Neural cell (in vitro differentiated cells): ENCODE data around the gene NUP62. TPM values are rescaled to one million over a fixed set of nuclear protein-coding genes. Genes with fewer than 3 reads are reported as not detected.
"Not testable (repeated sequence)": the region's sequence is repeated elsewhere in the genome, so short reads cannot be mapped to it uniquely, and the experiment has no call there.

Experiments
- H2AFZ ChIP-seq: fragments of 200-600, 300-800 bp; sonication (generic), shearing (Covaris generic); 2 replicates; pipeline ENCODE4 v1.6.0; 2014; ENCODE audit warnings: low read depth, mild to moderate bottlenecking, antibody characterized with exemption, low read length, moderate library complexity
- H3F3A ChIP-seq: fragments of 200-600 bp; shearing (Covaris generic); 2 replicates; pipeline ENCODE4 v1.6.1; 2016; ENCODE audit warnings: mild to moderate bottlenecking, moderate library complexity, mixed read lengths, antibody characterized with exemption, low read length; ENCODE audit not compliant: insufficient read depth, poor library complexity, severe bottlenecking
- H3K27ac ChIP-seq: fragments of 200-600, 300-800 bp; sonication (generic), shearing (Covaris generic); 2 replicates; pipeline ENCODE4 v1.5.1; 2014; ENCODE audit warnings: mild to moderate bottlenecking, low read length, moderate library complexity
- H3K27me3 ChIP-seq: fragments of 300-800, 200-600 bp; sonication (generic), shearing (Covaris generic); 2 replicates; pipeline ENCODE4 v1.6.0; 2014; ENCODE audit warnings: mild to moderate bottlenecking, low read depth, low read length, moderate library complexity; ENCODE audit not compliant: insufficient read depth
- H3K36me3 ChIP-seq: fragments of 300-800, 200-600 bp; sonication (generic), shearing (Covaris generic); 2 replicates; pipeline ENCODE4 v1.5.1; 2014; ENCODE audit warnings: mild to moderate bottlenecking, antibody characterized with exemption, low read length, moderate library complexity; ENCODE audit not compliant: insufficient read depth
- H3K4me2 ChIP-seq: fragments of 300-800, 200-600 bp; sonication (generic), shearing (Covaris generic); 2 replicates; pipeline ENCODE4 v1.6.0; 2014; ENCODE audit warnings: mild to moderate bottlenecking, low read length
- H3K4me3 ChIP-seq: fragments of 300-800, 200-600 bp; sonication (generic), shearing (Covaris generic); 2 replicates; pipeline ENCODE4 v1.5.1; 2014; ENCODE audit warnings: mild to moderate bottlenecking, low read length, moderate library complexity
- H3K79me2 ChIP-seq: fragments of 200-600 bp; shearing (Covaris generic); replicated peaks from 2 replicates; pipeline ENCODE4 v1.6.0; 2014; ENCODE audit warnings: mild to moderate bottlenecking, low read length, moderate library complexity; ENCODE audit not compliant: insufficient read depth
- H3K9ac ChIP-seq: fragments of 300-800, 200-600 bp; sonication (generic), shearing (Covaris generic); 2 replicates; pipeline ENCODE4 v1.6.1; 2016; ENCODE audit warnings: mild to moderate bottlenecking, low read length, mixed read lengths
- H3K9me2 ChIP-seq: fragments of 200-600 bp; shearing (Covaris generic); 2 replicates; pipeline ENCODE4 v1.6.1; 2016; ENCODE audit warnings: mild to moderate bottlenecking, low read length, mixed read lengths; ENCODE audit not compliant: insufficient read depth
- H3K9me3 ChIP-seq: fragments of 200-600, 300-800 bp; sonication (generic), shearing (Covaris generic); 2 replicates; pipeline ENCODE4 v1.6.1; 2016; ENCODE audit warnings: mild to moderate bottlenecking, mixed run types, low read length, moderate library complexity, mixed read lengths
- H4K20me1 ChIP-seq: fragments of 200-600 bp; shearing (Covaris generic); 2 replicates; pipeline ENCODE4 v1.6.1; 2016; ENCODE audit warnings: mild to moderate bottlenecking, mixed run types; ENCODE audit not compliant: insufficient read depth
- CTCF ChIP-seq: fragments of 450-650 bp; IDR thresholded peaks from 2 replicates; pipeline ENCODE4 v1.5.1; 2014; ENCODE audit warnings: antibody characterized with exemption, mild to moderate bottlenecking, moderate library complexity; ENCODE audit not compliant: poor library complexity, severe bottlenecking
- EP300 ChIP-seq: fragments of 450-650 bp; conservative IDR thresholded peaks from 2 replicates; pipeline ENCODE4 v1.6.1; 2014; ENCODE audit warnings: antibody characterized with exemption, mild to moderate bottlenecking, moderate library complexity; ENCODE audit not compliant: poor library complexity, severe bottlenecking
- EZH2 ChIP-seq: fragments of 200-600, 300-800 bp; shearing (Covaris generic), sonication (generic); IDR thresholded peaks from 2 replicates; pipeline ENCODE4 v1.6.1; 2014; ENCODE audit warnings: antibody characterized with exemption, low read length, borderline replicate concordance, mild to moderate bottlenecking; ENCODE audit not compliant: insufficient read depth, poor library complexity, severe bottlenecking
- MXI1 ChIP-seq: fragments of 450-650 bp; conservative IDR thresholded peaks from 2 replicates; pipeline ENCODE4 v1.6.1; 2014; ENCODE audit warnings: antibody characterized with exemption, mild to moderate bottlenecking; ENCODE audit not compliant: poor library complexity, severe bottlenecking
- POLR2AphosphoS5 ChIP-seq: IDR thresholded peaks from 2 replicates; pipeline ENCODE4 v1.6.1; 2012
- RAD21 ChIP-seq: fragments of 450-650 bp; conservative IDR thresholded peaks from 2 replicates; pipeline ENCODE4 v1.6.1; 2014; ENCODE audit warnings: antibody characterized with exemption, mild to moderate bottlenecking, moderate library complexity
- REST ChIP-seq: IDR thresholded peaks from 2 replicates; pipeline ENCODE4 v1.6.1; 2012; ENCODE audit warnings: borderline replicate concordance
- SMC3 ChIP-seq: fragments of 450-650 bp; conservative IDR thresholded peaks from 2 replicates; pipeline ENCODE4 v1.6.1; 2014; ENCODE audit warnings: antibody characterized with exemption, mild to moderate bottlenecking, moderate library complexity; ENCODE audit not compliant: poor library complexity
- TAF1 ChIP-seq: IDR thresholded peaks from 2 replicates; pipeline ENCODE4 v1.6.1; 2012; ENCODE audit warnings: low read depth
- polyA plus RNA-seq: library from polyadenylated mRNA; depleted of rRNA; stranded (reverse); fragments of >200 nt; gene quantifications from 2 replicates; pipeline ENCODE4 v1.2.3, GENCODE V29; 2014

Gene NUP62
- polyA plus RNA-seq, 1 donor from 2014 or later, result 24.9 TPM

GRCh38 chr19:49968279-49968922 lies 39.1 kb upstream of the NUP62 start:
- no peaks in the 10 kb centered on the region for H3K36me3 ChIP-seq
- H3K9me2 ChIP-seq, result no peaks in the 10 kb centered on the region
- H2AFZ ChIP-seq, result no peak overlapping the region
- H3K9ac ChIP-seq, result no peak overlapping the region
- no peaks in the 10 kb centered on the region for H3K79me2 ChIP-seq
- H3K4me2 ChIP-seq, result no peak overlapping the region
- H3K27me3 ChIP-seq, result no peaks in the 10 kb centered on the region
- H3K27ac ChIP-seq, result no peak overlapping the region
- H4K20me1 ChIP-seq, result no peaks in the 10 kb centered on the region
- H3K4me3 ChIP-seq, result no peak overlapping the region
- no peaks in the 10 kb centered on the region for H3K9me3 ChIP-seq
- no peaks in the 10 kb centered on the region for H3F3A ChIP-seq
- TF ChIP-seq EZH2, result no peak
- TF ChIP-seq RAD21, result no peak
- TF ChIP-seq SMC3, result no peak
- no peak for TF ChIP-seq EP300
- no peak for TF ChIP-seq REST
- no peak for TF ChIP-seq POLR2AphosphoS5
- TF ChIP-seq MXI1, result no peak
- no peak for TF ChIP-seq CTCF
- no peak for TF ChIP-seq TAF1

GRCh38 chr19:49960980-49961379 lies 31.7 kb upstream of the NUP62 start, which contains the start of gene SIGLEC11:
Gene SIGLEC11, minus strand, starts transcription at chr19:49961172. Its CDS starts 91 bp downstream, at chr19:49961081.
- not testable (repeated sequence) for H3K79me2 ChIP-seq, H4K20me1 ChIP-seq, H3K9me2 ChIP-seq, H3K9ac ChIP-seq, H2AFZ ChIP-seq, H3K4me3 ChIP-seq, H3K27ac ChIP-seq, H3K4me2 ChIP-seq, H3K27me3 ChIP-seq, H3K36me3 ChIP-seq, H3K9me3 ChIP-seq, H3F3A ChIP-seq

GRCh38 chr19:49959892-49960291 lies 30.6 kb upstream of the NUP62 start:
- not testable (repeated sequence) for H3K9me2 ChIP-seq, H3K9me3 ChIP-seq, H3K9ac ChIP-seq, H4K20me1 ChIP-seq, H3K27me3 ChIP-seq, H3K4me3 ChIP-seq, H3K79me2 ChIP-seq, H3K27ac ChIP-seq, H3F3A ChIP-seq, H2AFZ ChIP-seq, H3K36me3 ChIP-seq, H3K4me2 ChIP-seq

- not testable (repeated sequence) for H2AFZ ChIP-seq, H3K27me3 ChIP-seq, H3F3A ChIP-seq, H3K79me2 ChIP-seq, H3K36me3 ChIP-seq, H3K9me3 ChIP-seq, H4K20me1 ChIP-seq, H3K27ac ChIP-seq, H3K9ac ChIP-seq, H3K4me3 ChIP-seq, H3K4me2 ChIP-seq, H3K9me2 ChIP-seq
Observed at GRCh38 chr19:49958596-49958995, 29.3 kb upstream of the NUP62 start.

GRCh38 chr19:49958144-49958543 lies 28.8 kb upstream of the NUP62 start:
- not testable (repeated sequence) for H3K9me2 ChIP-seq, H3K79me2 ChIP-seq, H3K9me3 ChIP-seq, H3F3A ChIP-seq, H3K9ac ChIP-seq, H3K27me3 ChIP-seq, H3K4me2 ChIP-seq, H4K20me1 ChIP-seq, H3K4me3 ChIP-seq, H3K36me3 ChIP-seq, H3K27ac ChIP-seq, H2AFZ ChIP-seq
